ENCODE results near the gene LIAS.

GRCh38 chr4:39528061-39528465 is 69.2 kb downstream of the LIAS start:
- TF ChIP-seq SP1 (IDR thresholded peaks at IDR 0.05; ENCODE audit: low read depth) (no peak), RAD21 (IDR thresholded peaks at IDR 0.05; ENCODE audit: low read depth) (no peak; the same call in 1 of the 2 replicates), POLR2AphosphoS5 (IDR thresholded peaks at IDR 0.05; ENCODE audit: low read depth, low read length) (no peak), ATF3 (IDR thresholded peaks at IDR 0.05) (no peak), ZNF274 (IDR thresholded peaks at IDR 0.05; ENCODE audit: low read depth, low read length) (no peak), SIN3A (IDR thresholded peaks at IDR 0.05; ENCODE audit: low read depth) (no peak), POLR2A (IDR thresholded peaks at IDR 0.05; ENCODE audit: borderline replicate concordance, extremely low read depth, insufficient read depth, insufficient read length) (no peak), CEBPB (IDR thresholded peaks at IDR 0.05; ENCODE audit: low read depth) (no peak), JUND (IDR thresholded peaks at IDR 0.05) (no peak), EZH2 (IDR thresholded peaks at IDR 0.05) (no peak)
- TF ChIP-seq, protein P1, sequence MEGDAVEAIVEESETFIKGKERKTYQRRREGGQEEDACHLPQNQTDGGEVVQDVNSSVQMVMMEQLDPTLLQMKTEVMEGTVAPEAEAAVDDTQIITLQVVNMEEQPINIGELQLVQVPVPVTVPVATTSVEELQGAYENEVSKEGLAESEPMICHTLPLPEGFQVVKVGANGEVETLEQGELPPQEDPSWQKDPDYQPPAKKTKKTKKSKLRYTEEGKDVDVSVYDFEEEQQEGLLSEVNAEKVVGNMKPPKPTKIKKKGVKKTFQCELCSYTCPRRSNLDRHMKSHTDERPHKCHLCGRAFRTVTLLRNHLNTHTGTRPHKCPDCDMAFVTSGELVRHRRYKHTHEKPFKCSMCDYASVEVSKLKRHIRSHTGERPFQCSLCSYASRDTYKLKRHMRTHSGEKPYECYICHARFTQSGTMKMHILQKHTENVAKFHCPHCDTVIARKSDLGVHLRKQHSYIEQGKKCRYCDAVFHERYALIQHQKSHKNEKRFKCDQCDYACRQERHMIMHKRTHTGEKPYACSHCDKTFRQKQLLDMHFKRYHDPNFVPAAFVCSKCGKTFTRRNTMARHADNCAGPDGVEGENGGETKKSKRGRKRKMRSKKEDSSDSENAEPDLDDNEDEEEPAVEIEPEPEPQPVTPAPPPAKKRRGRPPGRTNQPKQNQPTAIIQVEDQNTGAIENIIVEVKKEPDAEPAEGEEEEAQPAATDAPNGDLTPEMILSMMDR (IDR thresholded peaks at IDR 0.05 in 2 of 3, conservative IDR thresholded peaks at IDR 0.05 in 1 of 3; ENCODE audit: borderline replicate concordance in 1 of 3, insufficient read depth in 1 of 3, low read depth in 2 of 3, low read length in 2 of 3): no peak
- TF ChIP-seq, protein P2, sequence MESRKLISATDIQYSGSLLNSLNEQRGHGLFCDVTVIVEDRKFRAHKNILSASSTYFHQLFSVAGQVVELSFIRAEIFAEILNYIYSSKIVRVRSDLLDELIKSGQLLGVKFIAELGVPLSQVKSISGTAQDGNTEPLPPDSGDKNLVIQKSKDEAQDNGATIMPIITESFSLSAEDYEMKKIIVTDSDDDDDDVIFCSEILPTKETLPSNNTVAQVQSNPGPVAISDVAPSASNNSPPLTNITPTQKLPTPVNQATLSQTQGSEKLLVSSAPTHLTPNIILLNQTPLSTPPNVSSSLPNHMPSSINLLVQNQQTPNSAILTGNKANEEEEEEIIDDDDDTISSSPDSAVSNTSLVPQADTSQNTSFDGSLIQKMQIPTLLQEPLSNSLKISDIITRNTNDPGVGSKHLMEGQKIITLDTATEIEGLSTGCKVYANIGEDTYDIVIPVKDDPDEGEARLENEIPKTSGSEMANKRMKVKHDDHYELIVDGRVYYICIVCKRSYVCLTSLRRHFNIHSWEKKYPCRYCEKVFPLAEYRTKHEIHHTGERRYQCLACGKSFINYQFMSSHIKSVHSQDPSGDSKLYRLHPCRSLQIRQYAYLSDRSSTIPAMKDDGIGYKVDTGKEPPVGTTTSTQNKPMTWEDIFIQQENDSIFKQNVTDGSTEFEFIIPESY (IDR thresholded peaks at IDR 0.05; ENCODE audit: extremely low read depth, insufficient replicate concordance, low read length): no peak
- TF ChIP-seq, protein P3, sequence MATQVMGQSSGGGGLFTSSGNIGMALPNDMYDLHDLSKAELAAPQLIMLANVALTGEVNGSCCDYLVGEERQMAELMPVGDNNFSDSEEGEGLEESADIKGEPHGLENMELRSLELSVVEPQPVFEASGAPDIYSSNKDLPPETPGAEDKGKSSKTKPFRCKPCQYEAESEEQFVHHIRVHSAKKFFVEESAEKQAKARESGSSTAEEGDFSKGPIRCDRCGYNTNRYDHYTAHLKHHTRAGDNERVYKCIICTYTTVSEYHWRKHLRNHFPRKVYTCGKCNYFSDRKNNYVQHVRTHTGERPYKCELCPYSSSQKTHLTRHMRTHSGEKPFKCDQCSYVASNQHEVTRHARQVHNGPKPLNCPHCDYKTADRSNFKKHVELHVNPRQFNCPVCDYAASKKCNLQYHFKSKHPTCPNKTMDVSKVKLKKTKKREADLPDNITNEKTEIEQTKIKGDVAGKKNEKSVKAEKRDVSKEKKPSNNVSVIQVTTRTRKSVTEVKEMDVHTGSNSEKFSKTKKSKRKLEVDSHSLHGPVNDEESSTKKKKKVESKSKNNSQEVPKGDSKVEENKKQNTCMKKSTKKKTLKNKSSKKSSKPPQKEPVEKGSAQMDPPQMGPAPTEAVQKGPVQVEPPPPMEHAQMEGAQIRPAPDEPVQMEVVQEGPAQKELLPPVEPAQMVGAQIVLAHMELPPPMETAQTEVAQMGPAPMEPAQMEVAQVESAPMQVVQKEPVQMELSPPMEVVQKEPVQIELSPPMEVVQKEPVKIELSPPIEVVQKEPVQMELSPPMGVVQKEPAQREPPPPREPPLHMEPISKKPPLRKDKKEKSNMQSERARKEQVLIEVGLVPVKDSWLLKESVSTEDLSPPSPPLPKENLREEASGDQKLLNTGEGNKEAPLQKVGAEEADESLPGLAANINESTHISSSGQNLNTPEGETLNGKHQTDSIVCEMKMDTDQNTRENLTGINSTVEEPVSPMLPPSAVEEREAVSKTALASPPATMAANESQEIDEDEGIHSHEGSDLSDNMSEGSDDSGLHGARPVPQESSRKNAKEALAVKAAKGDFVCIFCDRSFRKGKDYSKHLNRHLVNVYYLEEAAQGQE (IDR thresholded peaks at IDR 0.05; ENCODE audit: low read depth): no peak
